DND-41 (cell line): ENCODE results near the gene SLC35F5.
"Not testable (repeated sequence)": the region's sequence is repeated elsewhere in the genome, so short reads cannot be mapped to it uniquely, and the experiment has no call there.

Source experiments
- CTCF ChIP-seq: IDR thresholded peaks from 2 replicates; pipeline ENCODE4 v1.5.1; 2012; ENCODE audit warnings: borderline replicate concordance, low read length, moderate library complexity, mild to moderate bottlenecking; ENCODE audit not compliant: poor library complexity, severe bottlenecking; ENCODE audit errors: extremely low read depth
- EZH2 ChIP-seq: IDR thresholded peaks from 3 replicates; pipeline ENCODE4 v1.6.1; 2012; ENCODE audit warnings: borderline replicate concordance, low read depth, mild to moderate bottlenecking, moderate library complexity, low read length, inconsistent platforms; ENCODE audit not compliant: severe bottlenecking

- not testable (repeated sequence) for TF ChIP-seq CTCF, EZH2
Measured at GRCh38 chr2:113774616-113775015, 18.2 kb upstream of the SLC35F5 start.
